Prostate gland (tissue), 2 donors: ENCODE results near the gene ZNF385B.

Experiments used
- POLR2A ChIP-seq: fragments of 450-650 bp; IDR thresholded peaks from one replicate; pipeline ENCODE4 v1.6.1; 2016; ENCODE audit warnings: antibody characterized with exemption, mild to moderate bottlenecking
- TF ChIP-seq, protein P1 (sequence below), 4 experiments: fragments of 200-600 bp in 2 of 4; fragments of 450-650 bp in 2 of 4; sonication (generic) in 2 of 4; IDR thresholded peaks; 1 replicate in 3 of 4; 2 replicates in 1 of 4; pipeline ENCODE4 v1.5.1; 2016 to 2019; ENCODE audit warnings: antibody characterized with exemption in 4 of 4, mild to moderate bottlenecking in 2 of 4, moderate library complexity in 2 of 4

GRCh38 chr2:179802051-179802882 is 59.1 kb downstream of the ZNF385B start:
- TF ChIP-seq, protein P1, sequence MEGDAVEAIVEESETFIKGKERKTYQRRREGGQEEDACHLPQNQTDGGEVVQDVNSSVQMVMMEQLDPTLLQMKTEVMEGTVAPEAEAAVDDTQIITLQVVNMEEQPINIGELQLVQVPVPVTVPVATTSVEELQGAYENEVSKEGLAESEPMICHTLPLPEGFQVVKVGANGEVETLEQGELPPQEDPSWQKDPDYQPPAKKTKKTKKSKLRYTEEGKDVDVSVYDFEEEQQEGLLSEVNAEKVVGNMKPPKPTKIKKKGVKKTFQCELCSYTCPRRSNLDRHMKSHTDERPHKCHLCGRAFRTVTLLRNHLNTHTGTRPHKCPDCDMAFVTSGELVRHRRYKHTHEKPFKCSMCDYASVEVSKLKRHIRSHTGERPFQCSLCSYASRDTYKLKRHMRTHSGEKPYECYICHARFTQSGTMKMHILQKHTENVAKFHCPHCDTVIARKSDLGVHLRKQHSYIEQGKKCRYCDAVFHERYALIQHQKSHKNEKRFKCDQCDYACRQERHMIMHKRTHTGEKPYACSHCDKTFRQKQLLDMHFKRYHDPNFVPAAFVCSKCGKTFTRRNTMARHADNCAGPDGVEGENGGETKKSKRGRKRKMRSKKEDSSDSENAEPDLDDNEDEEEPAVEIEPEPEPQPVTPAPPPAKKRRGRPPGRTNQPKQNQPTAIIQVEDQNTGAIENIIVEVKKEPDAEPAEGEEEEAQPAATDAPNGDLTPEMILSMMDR (IDR thresholded peaks at IDR 0.05), result no peak
- no peak for TF ChIP-seq POLR2A
